Transverse colon (tissue), 4 donors: ENCODE data around the gene RFTN1. TPM values are rescaled to one million over a fixed set of nuclear protein-coding genes. Genes with fewer than 3 reads are reported as not detected.

Experiments
- DNase-seq: peaks from one replicate; pipeline ENCODE4 v3.0.0-alpha.2; 2019
- H3K27ac ChIP-seq, 4 donors: fragments of 200-600 bp; sonication (generic); 2 replicates each; pipeline ENCODE4 v1.5.1; 2016 to 2018; ENCODE audit warnings: inconsistent platforms in 4 of 4
- H3K27me3 ChIP-seq: fragments of 200-600 bp; sonication (generic); 2 replicates; pipeline ENCODE4 v1.5.1; 2017; ENCODE audit warnings: inconsistent platforms
- H3K36me3 ChIP-seq, 4 donors: fragments of 200-600 bp; sonication (generic); 2 replicates each; pipeline ENCODE4 v1.5.1; 2017 to 2019; ENCODE audit warnings: inconsistent platforms in 4 of 4
- H3K4me1 ChIP-seq, 4 donors: fragments of 200-600 bp; sonication (generic); 2 replicates each; pipeline ENCODE4 v1.5.1; 2017 to 2020; ENCODE audit warnings: inconsistent platforms in 4 of 4
- H3K4me3 ChIP-seq, 4 donors: fragments of 200-600 bp; sonication (generic); 1 replicate in 1 of 4; 2 replicates in 3 of 4; pipeline versions ENCODE4 v1.5.1 to v1.6.1; 2017 to 2019; ENCODE audit warnings: inconsistent platforms in 4 of 4
- H3K9me3 ChIP-seq, 2 donors: fragments of 200-600 bp; sonication (generic); 2 replicates each; pipeline ENCODE4 v1.5.1; 2017 to 2019; ENCODE audit warnings: inconsistent platforms in 2 of 2
- EP300 ChIP-seq: sonication (generic); formaldehyde crosslinking; IDR thresholded peaks from one replicate; pipeline ENCODE4 v1.6.1; 2017; ENCODE audit warnings: antibody characterized with exemption, low read depth
- POLR2A ChIP-seq: fragments of 450-650 bp; IDR thresholded peaks from one replicate; pipeline ENCODE4 v1.6.1; 2016; ENCODE audit warnings: antibody characterized with exemption, mild to moderate bottlenecking, moderate library complexity
- POLR2AphosphoS5 ChIP-seq, 3 donors: sonication (generic); formaldehyde crosslinking; IDR thresholded peaks; one replicate each; pipeline ENCODE4 v1.6.1; 2016; ENCODE audit warnings: antibody characterized with exemption in 3 of 3
- WGBS, 2 donors: methylation state at CpG; one replicate each; pipeline ENCODE4 v1.1.5; 2018; ENCODE audit warnings: low coverage in 1 of 2; 5-methylcytosine and 5-hydroxymethylcytosine counted together
- in situ Hi-C, 4 donors: fragments of 200-750 bp; cut with MboI; loops; one replicate each; pipeline versions ENCODE4 v1.15.0 to v1.15.1; 2017; ENCODE audit warnings: low sequenced_read_pairs in 3 of 4, low pct_ligation_motif_present in 1 of 4, low pct_unique_long_range_greater_than_20kb in 1 of 4
- intact Hi-C: fragments of 100-400 bp; cut with DNase I; formaldehyde crosslinking; loops from one replicate; pipeline ENCODE4 v1.15.1; 2023; ENCODE audit warnings: low total_unique reads
- total RNA-seq, 4 donors: library from RNA; depleted of rRNA; stranded (reverse); fragments of >200 nt; gene quantifications; one replicate each; pipeline ENCODE4 v1.1.0, GENCODE V29; 2016
- TF ChIP-seq, protein P1 (sequence below), 5 experiments: fragments of 200-600 bp in 3 of 5; fragments of 450-650 bp in 2 of 5; sonication (generic) in 3 of 5; IDR thresholded peaks; 1 replicate in 2 of 5; 2 replicates in 3 of 5; pipeline ENCODE4 v1.5.1; 2016 to 2017; ENCODE audit warnings: antibody characterized with exemption in 5 of 5, inconsistent platforms in 3 of 5, mild to moderate bottlenecking in 2 of 5, moderate library complexity in 1 of 5

The RFTN1 gene
- total RNA-seq, 4 donors from 2014 or later = 6.7 to 25.7 (median 15.7) TPM

DNA sequence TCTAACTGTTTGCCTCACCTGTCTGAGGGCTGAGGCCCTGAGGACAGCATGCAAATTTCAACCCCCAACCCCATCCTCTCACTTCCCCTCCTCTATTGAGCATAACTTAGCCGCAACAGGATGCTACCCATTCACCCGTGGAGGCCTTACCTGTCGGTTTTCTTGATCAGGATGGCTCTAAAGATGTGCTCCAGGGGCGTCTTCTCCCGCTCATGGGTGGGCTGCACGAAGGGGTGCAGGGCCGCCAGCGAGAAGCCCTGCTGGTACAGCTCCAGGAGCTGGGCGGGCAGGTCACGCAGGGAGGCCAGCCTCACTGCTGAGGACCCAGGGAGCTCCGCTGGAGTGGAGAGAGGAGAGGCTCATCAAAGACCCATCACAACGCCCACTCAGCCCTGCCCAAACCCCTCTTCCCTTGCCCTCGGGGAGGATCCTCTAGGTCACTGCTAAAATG, 79.8 kb downstream of the RFTN1 start:
- Histone ChIP-seq H3K36me3 (no peaks in the 10 kb centered on the region), H3K4me1 (no peaks in the 10 kb centered on the region), H3K27me3 (no peaks in the 10 kb centered on the region), H3K9me3 (no peaks in the 10 kb centered on the region), H3K4me3 (no peak overlapping the region), H3K27ac (no peak overlapping the region)
- no peak for TF ChIP-seq EP300
- no peak for TF ChIP-seq POLR2A
- TF ChIP-seq, protein P1, sequence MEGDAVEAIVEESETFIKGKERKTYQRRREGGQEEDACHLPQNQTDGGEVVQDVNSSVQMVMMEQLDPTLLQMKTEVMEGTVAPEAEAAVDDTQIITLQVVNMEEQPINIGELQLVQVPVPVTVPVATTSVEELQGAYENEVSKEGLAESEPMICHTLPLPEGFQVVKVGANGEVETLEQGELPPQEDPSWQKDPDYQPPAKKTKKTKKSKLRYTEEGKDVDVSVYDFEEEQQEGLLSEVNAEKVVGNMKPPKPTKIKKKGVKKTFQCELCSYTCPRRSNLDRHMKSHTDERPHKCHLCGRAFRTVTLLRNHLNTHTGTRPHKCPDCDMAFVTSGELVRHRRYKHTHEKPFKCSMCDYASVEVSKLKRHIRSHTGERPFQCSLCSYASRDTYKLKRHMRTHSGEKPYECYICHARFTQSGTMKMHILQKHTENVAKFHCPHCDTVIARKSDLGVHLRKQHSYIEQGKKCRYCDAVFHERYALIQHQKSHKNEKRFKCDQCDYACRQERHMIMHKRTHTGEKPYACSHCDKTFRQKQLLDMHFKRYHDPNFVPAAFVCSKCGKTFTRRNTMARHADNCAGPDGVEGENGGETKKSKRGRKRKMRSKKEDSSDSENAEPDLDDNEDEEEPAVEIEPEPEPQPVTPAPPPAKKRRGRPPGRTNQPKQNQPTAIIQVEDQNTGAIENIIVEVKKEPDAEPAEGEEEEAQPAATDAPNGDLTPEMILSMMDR (IDR thresholded peaks at IDR 0.05) = no peak
- no peak for TF ChIP-seq POLR2AphosphoS5 (IDR thresholded peaks at IDR 0.05)
- WGBS, 2 donors = 81% methylated on average over 13 of the region's 13 CpGs; no CpG with 5 or more reads in 1 of the 2 donors
- in situ Hi-C loops = no loop called here
- intact Hi-C loops = no loop called here
- DNase-seq = no peak

DNA sequence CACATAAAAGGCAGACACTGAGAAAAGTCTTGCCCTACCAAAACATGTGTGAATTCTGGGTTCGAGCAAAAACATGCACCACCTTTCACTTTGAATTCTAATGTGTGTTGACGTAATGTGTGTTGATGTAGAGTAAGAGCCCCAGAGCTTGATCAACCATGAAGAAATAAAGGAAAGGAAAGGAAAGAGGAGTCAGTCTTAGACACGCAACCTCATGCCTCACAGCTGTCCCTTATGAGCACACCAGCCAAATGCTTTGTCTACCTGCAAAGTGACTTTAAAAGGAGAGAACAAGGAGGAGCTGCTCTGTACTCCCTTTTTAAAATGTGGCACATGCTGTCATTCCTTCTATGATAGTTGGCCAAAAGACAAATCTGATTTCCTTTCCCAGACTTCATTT, 80.8 kb downstream of the RFTN1 start:
- H3K4me3 ChIP-seq = no peak overlapping the region
- H3K36me3 ChIP-seq = no peaks in the 10 kb centered on the region
- H3K27me3 ChIP-seq = no peaks in the 10 kb centered on the region
- no peak for DNase-seq
- 62 to 81% methylated on average over 3 of the region's 3 CpGs for WGBS, 2 donors
- H3K9me3 ChIP-seq = no peaks in the 10 kb centered on the region
- intact Hi-C loops = no loop called here
- H3K4me1 ChIP-seq = no peaks in the 10 kb centered on the region
- TF ChIP-seq, protein P1 (IDR thresholded peaks at IDR 0.05) = no peak
- no peak for TF ChIP-seq POLR2AphosphoS5 (IDR thresholded peaks at IDR 0.05)
- TF ChIP-seq EP300 = no peak
- no peak for TF ChIP-seq POLR2A
- in situ Hi-C loops = no loop called here
- H3K27ac ChIP-seq = no peak overlapping the region

DNA sequence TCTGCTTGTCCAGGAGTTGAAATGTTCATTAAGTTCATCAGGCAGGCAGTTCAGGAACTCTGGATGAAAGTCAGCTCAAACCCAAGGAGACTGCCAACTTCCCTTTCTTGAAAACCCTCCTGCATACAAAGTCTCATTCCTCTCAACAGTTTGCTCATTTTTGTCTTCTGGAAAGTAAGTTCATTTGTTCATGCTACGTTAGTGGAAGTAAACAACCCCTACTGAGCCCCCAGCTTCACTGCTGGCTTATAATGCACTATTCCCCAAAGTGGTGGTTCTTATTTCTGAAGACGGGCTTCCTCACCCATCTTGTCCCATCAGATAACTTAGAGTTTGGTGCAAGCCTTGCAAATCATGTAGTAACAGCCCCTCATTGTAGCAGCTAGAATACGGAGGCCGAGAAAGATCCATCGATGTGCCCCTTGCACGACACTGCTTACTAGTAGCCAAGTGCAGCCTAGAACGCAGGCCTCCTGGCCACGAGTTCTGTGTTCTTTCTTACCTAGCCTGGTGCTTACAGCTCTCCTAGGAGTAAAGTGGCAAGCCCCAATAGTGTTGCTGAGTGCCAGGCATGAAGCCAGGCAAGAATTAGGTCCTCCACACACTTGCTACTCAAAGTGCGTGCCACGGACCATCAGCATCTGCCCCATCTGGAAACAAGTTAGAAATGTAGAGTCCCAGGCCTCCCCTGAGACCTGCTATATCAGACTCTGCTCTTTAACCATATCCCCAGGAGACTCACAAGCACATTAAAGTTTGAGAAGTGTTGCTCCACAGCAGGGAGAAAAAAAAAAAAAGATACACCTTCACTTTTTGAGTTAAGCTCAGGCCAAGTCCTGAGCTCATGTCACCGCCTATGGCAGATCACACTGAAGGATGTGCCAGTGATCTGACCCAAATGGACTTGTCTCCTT, 82.5 kb downstream of the RFTN1 start:
- Histone ChIP-seq H3K27ac (no peak overlapping the region), H3K4me1 (no peaks in the 10 kb centered on the region), H3K4me3 (no peak overlapping the region), H3K27me3 (no peaks in the 10 kb centered on the region), H3K9me3 (no peaks in the 10 kb centered on the region), H3K36me3 (no peaks in the 10 kb centered on the region)
- 83 to 87% methylated on average over 4 to 11 of the region's 11 CpGs for WGBS, 2 donors
- no peak for DNase-seq
- TF ChIP-seq POLR2AphosphoS5 (IDR thresholded peaks at IDR 0.05) = no peak
- TF ChIP-seq, protein P1 (IDR thresholded peaks at IDR 0.05) = no peak
- no peak for TF ChIP-seq POLR2A
- TF ChIP-seq EP300 = no peak
- in situ Hi-C loops = no loop called here
- intact Hi-C loops = no loop called here

DNA sequence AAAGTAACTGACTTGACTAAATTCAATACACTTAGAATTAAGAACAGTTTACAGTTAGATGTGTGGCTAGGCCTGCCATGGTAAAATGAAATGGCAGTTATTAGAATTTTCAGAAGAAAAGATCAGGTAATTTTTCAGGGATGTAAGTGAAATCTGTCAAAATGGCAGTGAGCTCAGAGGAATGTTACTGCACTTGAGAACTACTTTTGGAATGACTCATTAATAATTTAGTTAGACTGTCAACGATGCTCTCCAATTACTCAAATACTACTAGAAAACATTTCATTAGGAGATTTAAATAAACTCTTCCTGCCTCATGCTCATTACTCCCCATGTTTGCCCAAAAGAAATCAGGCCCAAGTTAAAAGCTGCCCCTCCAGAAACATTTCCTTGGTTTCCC, 84.4 kb downstream of the RFTN1 start:
- intact Hi-C loops = loop anchor here (1.0 kb wide), 1 partner anchor 27 kb away; no protein-coding TSS in a partner anchor

More for the DNA sequence above, 84.4 kb downstream of the RFTN1 start:
- no peak overlapping the region for H3K4me3 ChIP-seq
- peak overlapping the region in 2 of 4 donors; percentile 27 to 36 for H3K27ac ChIP-seq
- in situ Hi-C loops = no loop called here
- WGBS, 2 donors = 57 to 62% methylated on average over 1 of the region's 1 CpG
- H3K36me3 ChIP-seq = no peaks in the 10 kb centered on the region
- TF ChIP-seq, protein P1 (IDR thresholded peaks at IDR 0.05) = no peak
- no peak for TF ChIP-seq POLR2AphosphoS5 (IDR thresholded peaks at IDR 0.05)
- no peak for TF ChIP-seq EP300
- TF ChIP-seq POLR2A = no peak
- no peaks in the 10 kb centered on the region for H3K4me1 ChIP-seq
- H3K9me3 ChIP-seq = no peaks in the 10 kb centered on the region
- DNase-seq = no peak
- no peaks in the 10 kb centered on the region for H3K27me3 ChIP-seq
